ENCODE data around the gene KLC1.

KLC1 gene

GRCh38 chr14:103706551-103707328, 77.7 kb downstream of the KLC1 start:
- no peak overlapping the region for H3K4me3 ChIP-seq (replicated peaks in 1 of 2; ENCODE audit: low read depth in 2 of 2, low read length in 2 of 2)
- TF ChIP-seq, protein P1, sequence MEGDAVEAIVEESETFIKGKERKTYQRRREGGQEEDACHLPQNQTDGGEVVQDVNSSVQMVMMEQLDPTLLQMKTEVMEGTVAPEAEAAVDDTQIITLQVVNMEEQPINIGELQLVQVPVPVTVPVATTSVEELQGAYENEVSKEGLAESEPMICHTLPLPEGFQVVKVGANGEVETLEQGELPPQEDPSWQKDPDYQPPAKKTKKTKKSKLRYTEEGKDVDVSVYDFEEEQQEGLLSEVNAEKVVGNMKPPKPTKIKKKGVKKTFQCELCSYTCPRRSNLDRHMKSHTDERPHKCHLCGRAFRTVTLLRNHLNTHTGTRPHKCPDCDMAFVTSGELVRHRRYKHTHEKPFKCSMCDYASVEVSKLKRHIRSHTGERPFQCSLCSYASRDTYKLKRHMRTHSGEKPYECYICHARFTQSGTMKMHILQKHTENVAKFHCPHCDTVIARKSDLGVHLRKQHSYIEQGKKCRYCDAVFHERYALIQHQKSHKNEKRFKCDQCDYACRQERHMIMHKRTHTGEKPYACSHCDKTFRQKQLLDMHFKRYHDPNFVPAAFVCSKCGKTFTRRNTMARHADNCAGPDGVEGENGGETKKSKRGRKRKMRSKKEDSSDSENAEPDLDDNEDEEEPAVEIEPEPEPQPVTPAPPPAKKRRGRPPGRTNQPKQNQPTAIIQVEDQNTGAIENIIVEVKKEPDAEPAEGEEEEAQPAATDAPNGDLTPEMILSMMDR (IDR thresholded peaks at IDR 0.05; ENCODE audit: low read depth, low read length), result no peak
- DNase-seq (ENCODE audit: low read depth in 2 of 2), result no peak

DNA sequence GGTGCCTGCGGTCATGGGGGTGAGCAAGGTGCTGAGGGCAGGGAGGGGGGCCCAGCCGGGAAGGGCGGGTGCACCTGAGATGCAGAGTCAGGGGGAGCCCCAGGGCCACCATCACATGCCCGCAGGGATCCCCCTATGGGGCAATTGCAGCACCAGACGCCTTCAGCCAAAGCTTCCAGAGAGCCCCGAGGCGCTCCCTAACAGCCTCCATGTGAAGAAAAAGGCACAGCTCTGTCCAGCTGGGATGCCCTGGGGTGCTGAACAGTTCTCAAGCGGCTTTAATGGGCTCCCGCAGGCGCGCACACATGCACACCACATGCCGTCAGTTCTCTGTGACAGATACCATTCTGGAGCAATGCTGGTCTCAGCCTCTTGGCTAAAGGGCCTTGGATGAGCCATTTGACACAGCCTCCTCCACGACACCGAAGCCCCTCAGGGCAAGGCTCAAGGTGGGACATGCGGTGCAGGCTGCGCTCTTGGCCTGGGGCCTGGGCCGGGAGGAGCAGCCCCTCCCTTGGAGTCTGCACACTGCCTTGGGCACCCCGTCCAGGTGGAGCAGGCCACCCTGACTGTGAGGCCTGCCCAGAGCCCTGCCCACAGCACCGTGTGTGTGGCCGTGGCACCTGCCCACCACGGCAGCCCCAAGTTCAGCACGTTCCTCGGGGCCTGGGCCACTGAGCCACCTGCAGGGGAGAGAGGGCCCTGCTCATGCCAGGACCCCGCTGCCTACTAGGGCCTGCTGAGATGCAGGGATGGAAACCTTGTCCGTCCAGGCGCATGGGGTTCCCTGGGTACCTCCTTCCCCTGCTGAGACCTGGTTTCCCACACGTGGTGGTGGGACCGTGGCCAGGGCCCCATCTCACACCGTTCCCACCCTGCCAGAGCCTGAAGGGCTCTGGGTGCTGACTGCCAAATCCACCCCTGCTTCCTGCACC, 78.6 kb downstream of the KLC1 start:
- TF ChIP-seq, protein P1 (IDR thresholded peaks at IDR 0.05; ENCODE audit: low read depth, low read length), result no peak
- no peak for DNase-seq (ENCODE audit: low read depth in 2 of 2)
- H3K4me3 ChIP-seq (replicated peaks in 1 of 2; ENCODE audit: low read depth in 2 of 2, low read length in 2 of 2), result no peak overlapping the region

DNA sequence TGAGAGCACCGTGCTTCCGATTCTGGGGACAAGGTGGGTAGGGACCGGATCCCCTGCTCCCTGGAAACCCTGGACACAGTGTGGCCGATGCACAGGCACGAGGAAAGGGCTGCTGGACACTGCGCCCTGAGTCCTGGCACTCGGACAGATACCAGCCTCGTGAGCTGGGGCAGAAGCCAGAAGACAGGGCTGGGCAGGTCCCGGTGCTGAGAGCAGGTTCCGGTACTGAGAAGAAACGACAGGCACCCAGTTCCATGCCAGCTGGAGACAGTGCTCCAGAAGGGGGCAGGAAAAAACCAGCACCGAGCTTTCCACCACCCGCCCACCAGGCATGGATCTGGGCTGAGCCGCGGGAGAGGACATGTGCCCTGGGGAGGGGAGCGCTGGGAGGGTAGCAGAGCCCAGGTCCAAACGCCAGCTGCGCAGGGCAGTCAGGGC, 79.8 kb downstream of the KLC1 start:
- DNase-seq (ENCODE audit: low read depth in 2 of 2), result no peak
- H3K4me3 ChIP-seq (replicated peaks in 1 of 2; ENCODE audit: low read depth in 2 of 2, low read length in 2 of 2), result no peak overlapping the region
- TF ChIP-seq, protein P1 (IDR thresholded peaks at IDR 0.05; ENCODE audit: low read depth, low read length), result no peak

DNA sequence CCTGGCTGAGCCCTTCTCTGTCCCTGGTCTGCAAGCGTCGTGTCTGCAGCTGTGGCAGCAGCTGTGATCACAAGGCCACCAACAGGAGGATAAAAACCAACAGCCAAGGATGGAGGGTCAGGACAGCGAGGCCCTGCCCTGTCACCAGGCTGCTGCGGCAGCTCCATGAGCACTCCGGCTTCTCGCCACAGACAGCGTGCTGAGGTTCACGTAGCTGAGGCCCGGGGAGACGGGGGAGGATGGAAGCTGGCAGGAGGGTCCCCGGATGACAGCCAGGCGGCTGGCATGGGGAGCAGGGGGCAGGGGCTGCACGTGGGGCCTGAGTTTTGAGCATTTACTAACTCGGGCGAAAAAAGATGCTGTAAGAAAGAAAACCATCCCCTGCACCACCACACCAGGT, 80.8 kb downstream of the KLC1 start:
- H3K4me3 ChIP-seq (replicated peaks in 1 of 2; ENCODE audit: low read depth in 2 of 2, low read length in 2 of 2), result no peak overlapping the region
- TF ChIP-seq, protein P1 (IDR thresholded peaks at IDR 0.05; ENCODE audit: low read depth, low read length), result no peak
- no peak for DNase-seq (ENCODE audit: low read depth in 2 of 2)

DNA sequence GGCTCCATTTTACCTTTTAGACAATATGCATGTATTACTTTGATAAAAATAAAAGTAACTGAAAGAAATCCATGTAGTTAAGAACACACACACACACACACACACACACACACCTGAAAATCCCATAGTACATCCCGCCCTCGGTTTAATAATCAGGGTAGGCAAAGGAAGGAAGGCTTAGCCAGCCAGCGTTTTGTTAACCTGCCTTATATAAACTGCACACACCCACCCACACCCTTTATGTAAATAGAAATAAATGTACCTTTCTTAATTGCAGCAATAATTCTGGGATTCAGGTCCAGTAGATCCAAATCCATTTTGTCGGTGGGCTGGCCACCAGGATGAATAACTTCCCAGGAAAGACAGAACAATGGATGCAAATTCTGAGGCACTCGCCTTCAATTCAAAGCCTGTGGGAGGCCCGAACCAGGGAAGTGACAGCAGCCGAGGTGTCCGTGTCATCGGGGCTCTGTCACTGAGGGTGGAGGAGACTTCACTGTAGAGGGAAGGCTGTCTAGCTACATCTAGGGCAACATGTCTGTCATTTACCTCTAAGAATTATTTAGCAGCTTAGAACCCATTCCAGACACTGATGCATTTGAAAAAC, 81.9 kb downstream of the KLC1 start:
- TF ChIP-seq, protein P1 (IDR thresholded peaks at IDR 0.05; ENCODE audit: low read depth, low read length), result no peak
- no peak overlapping the region for H3K4me3 ChIP-seq (replicated peaks in 1 of 2; ENCODE audit: low read depth in 2 of 2, low read length in 2 of 2)
- DNase-seq (ENCODE audit: low read depth in 2 of 2), result no peak

GRCh38 chr14:103711516-103712431, 82.8 kb downstream of the KLC1 start:
- TF ChIP-seq, protein P1 (IDR thresholded peaks at IDR 0.05; ENCODE audit: low read depth, low read length), result no peak
- DNase-seq (ENCODE audit: low read depth in 2 of 2), result peak in 1 of 2 donors; percentile 29
- no peak overlapping the region for H3K4me3 ChIP-seq (replicated peaks in 1 of 2; ENCODE audit: low read depth in 2 of 2, low read length in 2 of 2)

Measured in cardiac fibroblast (primary cell).